ENCODE results near the gene PRPF6. TPM values are rescaled to one million over a fixed set of nuclear protein-coding genes. Genes with fewer than 3 reads are reported as not detected.

PRPF6 gene
- total and polyA plus RNA-seq, 2 of the 13 experiments (the other 11 are each of a cell fraction or from before 2014, with no cell fraction given), result 63.7 to 101 TPM

- intact Hi-C loops (cut with micrococcal nuclease; ENCODE audit: unreplicated experiment), result no loop called here
- in situ Hi-C loops (cut with HindIII; ENCODE audit: extremely low pct_ligation_motif_present, low pct_unique_long_range_greater_than_20kb), result no loop called here
- ATAC-seq, result no peak
- no peak overlapping the region for H3K27ac ChIP-seq (ENCODE audit: extremely low read length, insufficient read depth, low read length)
- H3K4me1 ChIP-seq (ENCODE audit: insufficient read depth, low read length), result peaks cover 30% of the 10 kb centered on the region
- peaks cover 3 to 11% of the 10 kb centered on the region in 2 experiments; a peak in 2 of 5 replicates for H3K27me3 ChIP-seq (ENCODE audit: control insufficient read depth in 1 of 2, insufficient read depth in 2 of 2, low read length in 2 of 2)
- CTCF ChIA-PET (ENCODE audit: low intra/inter-chr PET ratio, low total read pairs), result interaction anchor here (1.1 to 1.6 kb wide), 5 partner anchors 16 to 533 kb away, joined by 3 to 13 read pairs (median 4); partner anchors contain the start of gene PTK6
- BruUV-seq (replicated peaks), result no TSS peak
- H4K20me1 ChIP-seq (ENCODE audit: insufficient read depth, low read length), result no peaks in the 10 kb centered on the region
- H3K4me2 ChIP-seq (ENCODE audit: low read depth, low read length), result no peak overlapping the region
- H3K4me3 ChIP-seq (replicated peaks in 1 of 3; ENCODE audit: insufficient read depth in 1 of 3, low read depth in 2 of 3, low read length in 3 of 3), result no peak overlapping the region
- H2AFZ ChIP-seq (ENCODE audit: low read length), result no peak overlapping the region
- H3K9me3 ChIP-seq (ENCODE audit: low read length), result no peaks in the 10 kb centered on the region
- no peak overlapping the region for H3K9ac ChIP-seq (ENCODE audit: insufficient read depth, low read depth, low read length)
- TF ChIP-seq ELF1 (CRISPR knock-in tag; IDR thresholded peaks at IDR 0.05) (no peak), NR2F2 (IDR thresholded peaks at IDR 0.05; ENCODE audit: borderline replicate concordance, low read depth) (no peak; the same call in 1 of the 2 replicates), PCBP1 (IDR thresholded peaks at IDR 0.05; ENCODE audit: borderline replicate concordance, low read depth, low read length) (no peak), PHF20 (CRISPR knock-in tag; IDR thresholded peaks at IDR 0.05) (0 out of 2 replicates have a peak, but pooled peaks have one; percentile 36), POLR2A (IDR thresholded peaks at IDR 0.05; ENCODE audit: insufficient read depth in 1 of 2, low read depth in 2 of 2, low read length in 2 of 2) (0 out of 4 replicates have a peak, but pooled peaks of 1 of the 2 experiments have one; percentile 3), RNF2 (conservative IDR thresholded peaks at IDR 0.05; ENCODE audit: low read depth) (no peak), ZEB1 (IDR thresholded peaks at IDR 0.05; ENCODE audit: insufficient replicate concordance, low read depth) (peak; percentile 7), HOMEZ (CRISPR knock-in tag; IDR thresholded peaks at IDR 0.05; ENCODE audit: low read depth) (no peak), ZNF30 (CRISPR knock-in tag; IDR thresholded peaks at IDR 0.05) (0 out of 2 replicates have a peak, but pooled peaks have one; percentile 62), TAF1 (CRISPR knock-in tag; IDR thresholded peaks at IDR 0.05) (0 out of 2 replicates have a peak, but pooled peaks have one; percentile 2), GPN1 (CRISPR knock-in tag; IDR thresholded peaks at IDR 0.05; ENCODE audit: borderline replicate concordance) (no peak), ZNF772 (CRISPR knock-in tag; IDR thresholded peaks at IDR 0.05) (no peak), ZBTB21 (CRISPR knock-in tag; IDR thresholded peaks at IDR 0.05) (0 out of 2 replicates have a peak, but pooled peaks have one; percentile 6), NRL (CRISPR knock-in tag; IDR thresholded peaks at IDR 0.05; ENCODE audit: borderline replicate concordance) (0 out of 2 replicates have a peak, but pooled peaks have one; percentile 4), CHD2 (IDR thresholded peaks at IDR 0.05; ENCODE audit: low read depth, low read length) (peak; percentile 35; the same call in 1 of the 2 replicates), MAZ (IDR thresholded peaks at IDR 0.05; ENCODE audit: borderline replicate concordance, low read depth, low read length) (no peak), MAZ (CRISPR knock-in tag; IDR thresholded peaks at IDR 0.05; ENCODE audit: low read depth) (no peak), PHF5A (CRISPR knock-in tag; IDR thresholded peaks at IDR 0.05; ENCODE audit: low read depth, unreplicated experiment) (no peak)
- POLR2A ChIA-PET, result interaction anchor here (0.7 to 1.9 kb wide), 4 partner anchors 10 to 90 kb away, joined by 3 to 8 read pairs (median 4); partner anchors contain the start of genes OPRL1 and PRPF6
- no peak for FAIRE-seq
- 79% methylated on average over 31 of the region's 31 CpGs for WGBS (ENCODE audit: low lambda C conversion rate)
- H3K79me2 ChIP-seq (ENCODE audit: insufficient read depth, low read length), result no peaks in the 10 kb centered on the region
- no peak for DNase-seq (ENCODE audit: low spot score)
- no peaks in the 10 kb centered on the region for H3K36me3 ChIP-seq (replicated peaks in 1 of 2; ENCODE audit: control insufficient read depth in 1 of 2, insufficient read depth in 2 of 2, low read length in 2 of 2)
Measured at GRCh38 chr20:64070244-64070993, 89.5 kb downstream of the PRPF6 start.

Measured in HepG2 (cell line).